CMK (cell line): Measurements from ENCODE around the gene DOK1.

Experiments used
- DNase-seq: peaks from one replicate; pipeline ENCODE4 v3.0.0-alpha.2; 2010; ENCODE audit warnings: low read depth

Gene DOK1

DNA sequence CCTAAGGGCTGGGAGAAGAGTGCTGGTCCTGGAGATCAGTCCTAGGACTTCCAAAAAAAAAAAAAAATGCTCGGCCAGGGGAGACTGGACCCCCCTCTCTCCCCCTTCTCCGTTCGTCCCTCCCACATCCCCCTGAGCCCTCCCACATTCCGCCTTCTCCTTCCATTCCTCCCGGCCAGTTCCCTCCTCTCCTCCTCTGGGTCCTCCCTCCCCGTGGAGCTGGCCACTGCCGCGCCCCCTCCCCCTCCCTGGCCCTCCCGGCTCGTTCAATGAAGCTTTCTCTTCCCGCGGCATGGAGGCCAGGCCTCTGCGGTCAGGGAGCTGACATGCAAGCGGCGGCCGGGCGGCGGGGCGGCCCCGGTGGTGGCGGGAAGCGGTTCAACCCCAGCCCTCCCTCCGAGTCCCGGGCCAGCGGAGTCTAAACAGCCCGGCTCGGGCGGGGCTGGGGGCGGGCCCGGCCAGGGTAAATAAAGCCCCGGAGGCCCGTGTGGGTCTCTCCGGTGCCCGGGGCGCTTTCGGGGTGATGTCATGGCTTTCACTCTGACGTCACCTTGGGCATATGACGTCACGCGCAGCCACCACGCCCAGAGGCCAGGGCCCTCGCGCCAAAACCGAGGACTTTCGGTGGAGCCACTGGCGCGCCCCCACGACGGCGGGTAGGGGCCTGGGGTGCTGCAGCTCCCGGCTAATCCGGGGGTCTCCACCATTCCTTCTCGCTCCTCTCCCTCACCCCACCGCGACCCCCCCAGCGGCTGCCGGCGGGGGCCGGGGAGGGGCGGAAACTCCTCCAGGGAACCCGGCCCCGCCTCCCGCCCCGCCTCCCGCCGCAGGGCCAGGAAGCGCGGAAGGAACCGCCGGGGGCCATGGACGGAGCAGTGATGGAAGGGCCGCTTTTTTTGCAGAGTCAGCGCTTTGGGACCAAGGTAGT, at the start of gene DOK1, which contains the start of gene LOXL3:
DOK1 (plus strand) TSS at position 829 of the 928 bp plus-strand sequence; CDS start at position 864, 35 bp downstream.
LOXL3 (minus strand) TSS at position 51 of the 928 bp plus-strand sequence. CDS start 1,308 bp downstream, outside the sequence.
- DNase-seq: peak; percentile 76

DNA sequence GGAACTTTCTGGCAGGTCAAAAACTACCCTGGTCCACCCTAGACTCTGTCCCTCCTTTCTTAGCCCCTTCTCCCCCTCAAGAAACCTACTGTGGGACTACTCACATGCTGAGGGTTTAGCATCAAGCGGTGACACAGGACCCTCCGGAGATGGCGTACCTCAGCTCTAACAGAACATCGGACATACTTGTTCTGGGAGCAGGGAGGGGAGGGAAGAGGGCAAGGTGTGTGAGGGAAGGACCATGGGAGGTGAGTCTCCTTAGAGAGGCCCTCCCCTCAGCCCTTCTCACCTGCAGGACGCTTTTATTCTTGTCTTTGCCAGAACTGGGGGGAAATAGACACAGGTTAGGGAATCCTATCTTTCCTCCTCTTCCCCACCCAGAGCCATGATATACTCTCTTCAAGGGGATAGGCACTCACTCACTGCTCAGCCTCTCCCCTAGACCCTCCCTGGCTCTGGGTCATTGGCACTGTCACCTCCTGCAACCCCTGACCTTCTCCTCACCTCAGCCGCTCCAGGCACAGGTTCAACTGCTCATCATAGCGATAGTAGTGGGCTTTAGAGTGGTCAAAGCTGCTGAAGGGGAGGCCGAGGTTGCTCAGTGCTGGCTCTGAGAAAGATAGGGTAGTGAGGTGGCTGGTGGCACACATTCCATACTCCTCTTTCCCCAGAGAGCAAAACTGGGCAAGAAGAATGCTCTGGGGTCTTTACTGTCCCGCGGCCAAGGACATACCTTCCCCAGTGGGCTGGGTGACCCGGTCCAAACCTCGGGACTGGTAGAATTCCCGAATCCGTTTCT, 48.9 kb upstream of the DOK1 start:
- DNase-seq: no peak

DNA sequence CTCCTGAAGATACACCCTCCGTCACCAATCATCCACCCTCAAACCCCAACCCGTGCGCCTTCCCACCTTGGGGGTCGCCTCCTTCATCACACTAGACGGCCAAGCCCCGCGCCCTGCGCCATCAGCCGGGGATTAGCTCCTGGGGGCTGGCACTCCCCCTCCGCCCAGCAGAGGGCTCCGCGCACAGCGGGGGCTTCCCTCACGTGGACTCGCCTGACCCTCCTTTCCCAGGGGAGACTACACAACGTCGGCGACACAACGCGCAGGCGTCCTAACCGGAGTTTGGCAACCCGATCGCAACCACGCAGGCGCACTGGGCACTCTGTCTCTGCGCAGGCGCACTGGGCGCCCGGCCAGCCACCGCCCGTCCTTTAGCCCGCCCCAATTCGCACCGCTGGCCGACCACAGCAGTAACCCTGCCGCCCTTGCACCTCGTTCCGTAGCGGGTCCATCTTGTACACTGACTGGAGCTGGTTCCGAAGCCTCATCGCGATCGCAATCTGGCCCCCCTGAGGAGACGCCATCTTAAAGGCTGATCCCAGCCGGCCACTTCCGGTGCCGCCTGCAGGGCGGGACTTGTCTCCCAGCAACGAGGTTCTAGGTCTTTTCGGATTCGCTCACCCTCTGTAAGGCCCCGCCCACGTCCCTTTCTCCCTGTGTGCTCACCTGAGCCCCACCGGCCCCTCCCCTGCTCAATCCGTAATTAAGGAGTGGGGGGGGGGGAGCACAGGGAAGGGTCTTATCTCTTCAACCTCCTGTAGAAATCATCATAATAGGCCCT, 47.2 kb upstream of the DOK1 start, which contains the start of gene PCGF1:
PCGF1 (minus strand) TSS at position 551 of the 781 bp plus-strand sequence; CDS start at position 524, 27 bp downstream.
- DNase-seq: peak; percentile 96

DNA sequence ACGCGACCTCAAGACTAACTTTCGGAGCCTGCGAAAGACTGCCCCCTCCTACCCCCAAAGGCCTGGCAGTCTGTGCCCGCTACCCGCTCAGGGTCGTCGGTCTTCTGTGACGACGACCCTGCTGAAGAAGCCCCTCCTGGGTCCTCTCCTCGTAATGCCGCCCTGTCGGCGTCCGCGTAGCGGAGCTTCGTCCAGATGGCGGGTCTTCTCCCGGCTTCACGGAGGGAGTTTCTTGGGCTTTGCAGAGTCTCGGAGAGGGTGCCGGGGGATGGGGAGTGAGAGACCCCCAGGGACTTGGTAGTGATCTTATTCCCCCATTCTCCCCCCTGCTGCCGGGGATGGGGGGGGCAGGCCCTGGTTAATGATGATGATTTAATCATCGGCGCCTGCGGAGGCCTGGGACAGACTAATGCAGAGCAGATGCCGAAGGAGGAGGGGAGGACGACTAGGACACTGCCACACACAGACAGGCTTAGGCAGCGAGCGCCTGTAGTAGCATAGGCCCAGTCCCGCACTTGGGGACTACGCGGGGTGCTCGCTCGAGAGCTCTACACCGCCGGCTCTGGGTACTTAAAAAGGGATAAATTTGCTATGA, 46.5 kb upstream of the DOK1 start:
- DNase-seq: no peak

DNA sequence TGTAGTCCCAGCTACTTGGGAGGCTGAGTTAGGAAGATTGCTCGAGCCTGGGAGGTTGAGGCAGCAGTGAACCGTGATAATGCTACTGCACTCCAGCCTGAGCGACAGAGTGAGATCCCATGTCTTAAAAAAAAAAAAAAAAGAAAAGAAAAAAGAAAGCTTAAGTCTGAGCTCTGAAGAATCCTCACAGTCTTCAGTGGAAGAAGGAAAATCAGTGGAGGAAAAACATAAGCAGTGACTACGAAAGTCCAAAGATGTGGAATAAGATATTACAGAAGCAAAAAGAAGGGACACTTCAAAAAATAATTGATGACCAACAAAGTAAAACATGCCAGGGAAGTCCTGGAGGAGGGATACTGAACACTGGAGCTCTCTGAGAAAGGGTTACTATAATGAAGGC, 44.2 kb upstream of the DOK1 start:
- DNase-seq: no peak

DNA sequence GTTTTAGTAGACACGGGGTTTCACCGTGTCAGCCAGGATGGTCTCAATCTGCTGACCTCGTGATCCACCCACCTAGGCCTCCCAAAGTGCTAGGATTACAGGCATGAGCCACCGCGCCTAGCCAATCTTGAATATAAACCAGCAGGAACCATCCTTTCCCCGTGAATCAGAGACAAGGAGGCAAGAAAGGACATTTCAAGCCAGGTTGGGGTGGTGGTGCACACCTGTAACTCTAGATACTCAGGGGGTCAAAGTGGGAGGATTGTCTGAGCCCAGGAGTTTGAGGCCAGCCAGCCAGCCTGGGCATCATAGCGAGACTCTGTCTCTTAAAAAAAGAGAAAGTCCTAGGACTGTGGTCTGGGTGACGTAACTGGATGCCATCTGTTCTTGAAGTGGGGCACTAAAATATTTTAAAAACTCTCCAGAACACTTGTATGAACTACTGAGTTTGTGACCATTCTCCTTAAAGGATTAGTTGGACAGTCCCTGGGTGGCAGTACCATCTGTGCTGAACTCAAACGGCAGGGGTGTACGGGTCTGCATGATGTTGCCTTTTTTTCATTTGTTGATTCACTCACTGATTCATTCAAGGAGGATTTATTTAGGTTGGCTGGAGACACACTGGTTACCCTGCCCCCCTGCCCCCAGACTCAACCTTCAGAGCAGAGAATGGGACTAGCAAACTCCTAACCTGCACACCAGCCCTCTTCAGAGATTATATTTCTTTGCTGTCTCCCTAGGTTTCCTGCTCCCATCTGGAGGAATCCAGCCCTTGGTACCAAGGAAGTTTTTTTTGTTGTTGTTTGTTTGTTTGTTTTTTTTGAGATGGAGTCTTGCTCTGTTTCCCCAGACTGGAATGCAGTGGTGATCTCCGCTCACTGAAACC, 43.2 kb upstream of the DOK1 start:
- DNase-seq: no peak

DNA sequence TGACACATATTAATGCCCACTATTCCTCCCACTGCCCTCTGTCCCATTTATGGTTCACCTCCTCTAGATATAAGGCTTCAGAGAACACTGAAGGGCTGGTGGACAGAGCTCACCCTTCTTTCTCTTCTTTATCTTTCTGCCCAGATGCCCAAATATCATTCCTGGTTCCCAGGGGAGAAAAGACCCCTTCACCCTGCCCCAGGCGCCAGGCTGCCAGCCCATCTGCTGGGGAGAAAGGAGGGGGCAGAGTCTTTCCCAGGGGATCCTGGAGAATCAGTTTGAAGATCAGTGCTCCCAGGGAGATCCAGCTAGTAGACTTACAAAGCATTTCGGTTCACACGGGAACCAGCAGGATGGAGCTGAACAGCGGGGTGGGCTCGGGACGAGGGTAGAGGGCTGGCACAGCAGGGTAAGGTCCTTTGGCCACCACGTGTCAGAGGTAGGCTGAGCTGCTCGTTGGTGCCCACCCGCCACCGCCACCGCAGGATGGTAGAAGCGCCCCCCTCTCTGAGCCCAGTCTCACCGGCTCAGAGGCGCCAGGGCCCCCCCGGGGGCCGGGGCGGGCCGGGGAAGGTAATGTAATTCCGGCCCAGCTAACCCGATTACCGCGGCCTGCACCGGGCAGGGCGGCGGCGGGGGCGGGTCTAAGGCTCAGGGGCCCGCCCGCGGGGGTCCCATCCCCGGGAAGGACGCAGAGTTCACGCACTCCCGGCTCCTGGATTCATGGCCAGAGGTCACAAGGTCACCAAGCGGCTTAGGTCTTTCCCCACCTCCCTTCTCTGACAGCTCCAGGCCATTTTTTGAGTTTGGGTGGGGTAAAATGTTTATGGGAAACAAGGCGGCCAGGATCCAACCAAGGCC, 41.5 kb upstream of the DOK1 start:
- no peak for DNase-seq

DNA sequence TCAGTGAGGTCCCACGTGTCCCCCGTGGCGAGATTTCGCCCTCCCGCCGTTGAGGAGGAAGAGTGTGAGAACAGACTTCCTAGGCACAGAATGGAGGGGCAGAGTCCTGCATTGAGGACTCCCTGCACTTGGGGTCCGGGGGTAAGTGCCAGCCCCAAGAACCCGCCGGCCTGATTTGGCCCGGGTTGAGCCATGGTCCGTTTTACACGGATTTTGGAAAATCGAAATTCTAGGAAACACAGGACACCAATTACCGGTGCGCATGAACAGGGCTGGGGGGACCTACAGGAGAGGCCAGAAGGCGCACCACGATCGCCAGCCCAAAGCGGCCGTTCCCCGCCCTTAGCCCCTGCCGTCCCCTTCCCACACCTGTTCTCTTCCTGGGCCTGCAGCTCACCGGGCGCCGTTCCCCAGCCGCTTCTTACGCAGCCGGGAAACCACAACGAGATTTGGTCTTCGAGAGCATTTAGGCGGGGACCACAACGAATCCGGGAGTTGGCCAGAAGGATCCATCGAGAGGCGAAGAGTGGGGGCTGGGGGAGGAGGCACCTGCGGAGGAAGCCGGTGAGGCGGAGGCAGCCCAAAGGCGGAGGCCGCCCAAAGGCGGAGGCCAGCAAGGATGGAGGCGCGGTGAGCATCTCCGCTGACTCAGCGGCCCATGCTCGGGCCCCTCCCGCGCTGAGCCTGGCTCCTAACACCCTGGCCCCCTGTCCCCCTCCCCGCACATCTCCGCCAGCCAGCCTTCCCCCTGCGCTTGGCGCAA, 40.7 kb upstream of the DOK1 start:
- DNase-seq: no peak

DNA sequence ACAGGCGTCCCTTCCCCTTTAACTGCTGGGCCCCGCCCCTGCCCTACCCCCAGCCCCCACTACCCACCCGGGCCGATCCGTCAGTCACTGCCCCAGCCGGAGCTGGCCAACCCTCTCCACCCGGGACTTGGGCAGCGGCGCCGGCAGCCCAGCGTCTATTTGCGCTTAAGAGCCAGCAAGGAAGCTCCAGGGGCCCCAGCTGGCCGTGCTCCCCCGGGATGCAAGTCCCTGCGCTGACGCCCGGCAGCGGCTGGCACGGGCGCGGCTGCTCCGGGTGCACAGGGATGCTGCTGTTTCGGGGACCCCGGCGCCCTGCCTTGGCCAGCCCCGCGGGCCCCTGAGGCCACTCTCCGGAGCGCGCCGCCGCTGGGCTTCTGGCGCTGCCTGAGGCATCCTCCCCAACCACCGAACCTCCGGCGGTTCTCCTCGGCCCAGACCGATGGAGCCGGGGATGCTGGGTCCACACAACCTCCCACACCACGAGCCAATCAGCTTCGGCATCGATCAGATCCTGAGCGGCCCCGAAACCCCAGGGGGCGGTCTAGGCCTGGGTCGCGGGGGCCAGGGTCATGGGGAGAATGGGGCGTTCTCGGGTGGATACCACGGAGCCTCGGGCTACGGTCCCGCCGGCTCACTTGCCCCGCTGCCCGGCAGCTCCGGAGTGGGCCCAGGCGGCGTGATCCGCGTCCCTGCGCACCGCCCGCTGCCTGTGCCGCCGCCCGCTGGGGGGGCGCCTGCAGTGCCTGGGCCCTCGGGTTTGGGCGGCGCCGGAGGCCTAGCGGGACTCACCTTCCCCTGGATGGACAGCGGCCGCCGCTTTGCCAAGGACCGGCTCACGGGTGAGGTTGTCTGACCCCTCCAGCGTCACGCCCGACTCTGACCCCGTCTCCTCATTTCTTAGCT, 39.9 kb upstream of the DOK1 start, which contains the start of gene TLX2:
TLX2 (plus strand) TSS at position 83 of the 903 bp plus-strand sequence; CDS start at position 440, 357 bp downstream.
- no peak for DNase-seq

DNA sequence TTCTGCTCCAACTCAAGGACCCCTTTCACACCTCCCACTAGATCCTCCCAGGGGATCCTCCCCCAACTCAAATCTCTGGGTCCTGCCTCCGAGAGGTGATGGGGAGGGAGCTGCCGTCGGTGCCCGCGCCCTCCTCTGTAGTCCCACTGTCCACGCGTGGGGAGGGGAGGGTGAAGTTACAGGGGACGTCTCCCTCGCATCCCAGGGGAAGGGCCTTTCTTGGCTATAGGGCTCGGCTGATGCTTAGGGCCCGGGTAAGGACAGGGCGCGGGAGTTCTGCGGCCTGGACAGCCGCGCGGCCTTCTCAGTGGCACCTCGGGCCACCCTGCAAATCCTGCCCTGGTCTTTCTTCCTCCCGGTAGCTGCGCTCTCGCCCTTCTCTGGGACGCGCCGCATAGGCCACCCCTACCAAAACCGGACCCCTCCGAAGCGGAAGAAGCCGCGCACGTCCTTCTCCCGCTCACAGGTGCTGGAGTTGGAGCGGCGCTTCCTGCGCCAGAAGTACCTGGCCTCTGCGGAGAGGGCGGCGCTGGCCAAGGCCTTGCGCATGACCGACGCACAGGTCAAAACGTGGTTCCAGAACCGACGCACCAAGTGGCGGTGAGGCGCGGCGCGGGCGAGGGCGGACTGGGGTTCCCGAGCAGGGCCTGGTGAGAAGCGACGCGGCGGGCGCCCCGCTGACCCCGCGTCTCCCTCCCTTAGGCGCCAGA, 39.1 kb upstream of the DOK1 start:
- no peak for DNase-seq

DNA sequence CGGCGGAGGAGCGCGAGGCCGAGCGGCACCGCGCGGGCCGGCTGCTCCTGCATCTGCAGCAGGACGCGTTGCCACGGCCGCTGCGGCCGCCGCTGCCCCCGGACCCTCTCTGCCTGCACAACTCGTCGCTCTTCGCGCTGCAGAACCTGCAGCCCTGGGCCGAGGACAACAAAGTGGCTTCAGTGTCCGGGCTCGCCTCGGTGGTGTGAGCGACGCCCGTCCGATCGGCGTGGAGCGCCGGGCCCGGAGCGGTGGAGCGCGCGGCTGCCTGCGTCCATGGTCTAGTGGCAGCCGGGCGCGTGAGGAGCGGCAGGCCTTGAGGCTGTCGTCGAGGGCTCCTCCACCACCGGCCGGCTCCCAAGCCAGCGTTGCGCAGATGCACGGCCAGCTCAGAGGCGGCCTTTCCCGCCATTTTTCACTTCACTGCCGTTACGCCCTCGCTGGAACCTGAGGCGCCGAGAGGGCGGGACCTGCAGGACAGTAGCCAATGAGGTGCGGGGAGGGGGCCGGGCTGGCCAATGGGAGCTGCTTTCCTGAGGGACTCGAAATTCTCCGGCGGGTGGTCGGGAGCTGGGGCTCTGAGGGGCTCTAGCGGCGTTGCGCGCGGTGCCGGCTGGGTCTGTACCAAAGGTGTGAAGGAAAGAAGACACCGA, 38.4 kb upstream of the DOK1 start:
- no peak for DNase-seq

DNA sequence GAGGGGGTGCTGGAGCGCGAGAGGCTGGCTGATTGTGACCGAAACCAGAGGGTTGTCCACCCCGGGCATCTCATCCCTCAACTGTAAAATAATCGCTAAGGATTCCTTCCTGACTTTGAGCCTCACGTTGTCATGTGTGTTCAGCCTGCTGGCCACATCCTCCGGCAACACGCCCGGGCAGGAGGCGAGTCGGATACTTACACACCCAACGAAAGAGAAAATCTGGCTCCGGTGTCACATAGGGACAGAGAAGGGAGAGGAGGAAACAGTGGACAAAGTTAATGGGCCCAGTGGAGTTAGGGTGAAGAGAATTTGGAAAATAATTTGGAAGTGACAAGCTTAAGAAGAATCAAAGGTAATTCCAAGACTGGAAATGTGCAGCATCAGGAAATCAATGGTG, 37.9 kb upstream of the DOK1 start:
- DNase-seq: no peak

DNA sequence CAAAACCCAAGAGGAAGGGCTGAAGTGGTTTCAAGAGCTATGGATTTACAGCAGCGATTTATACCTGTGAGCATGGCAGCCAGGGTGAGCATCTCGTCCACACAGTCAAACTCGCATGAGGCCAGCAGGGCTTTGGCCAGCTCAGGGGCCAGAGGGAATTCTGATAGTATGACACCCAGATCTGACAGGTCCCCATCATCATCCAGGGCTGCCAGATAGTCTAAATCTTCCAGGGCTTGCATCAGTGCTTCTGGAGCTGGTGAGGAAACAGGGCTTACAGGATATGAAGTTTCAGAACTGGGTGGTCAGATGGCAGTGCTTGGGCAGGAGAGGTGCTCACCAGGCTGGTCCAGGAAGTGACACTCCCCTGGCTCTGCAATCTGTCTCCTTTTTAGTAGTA, 32.0 kb upstream of the DOK1 start:
- DNase-seq: no peak

DNA sequence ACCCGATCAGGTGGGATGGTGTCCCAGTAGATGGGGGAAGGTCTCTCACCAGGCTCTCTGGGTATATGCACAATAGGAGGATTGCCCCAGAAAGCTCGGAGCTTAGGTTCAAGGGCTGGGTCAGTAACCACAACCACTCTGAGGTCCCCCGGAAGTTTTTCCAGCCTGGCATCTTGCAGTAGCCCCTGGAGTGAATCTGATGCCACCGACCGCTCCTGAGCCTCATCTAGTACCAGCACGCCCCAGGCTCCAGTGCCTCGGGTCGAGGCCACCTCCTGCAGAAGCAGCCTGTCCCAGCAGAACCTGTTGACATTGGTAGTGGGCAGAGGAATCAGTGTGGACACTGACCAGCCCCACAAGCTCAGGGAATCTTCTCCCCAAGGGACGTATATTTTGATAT, 30.5 kb upstream of the DOK1 start:
- DNase-seq: no peak

DNA sequence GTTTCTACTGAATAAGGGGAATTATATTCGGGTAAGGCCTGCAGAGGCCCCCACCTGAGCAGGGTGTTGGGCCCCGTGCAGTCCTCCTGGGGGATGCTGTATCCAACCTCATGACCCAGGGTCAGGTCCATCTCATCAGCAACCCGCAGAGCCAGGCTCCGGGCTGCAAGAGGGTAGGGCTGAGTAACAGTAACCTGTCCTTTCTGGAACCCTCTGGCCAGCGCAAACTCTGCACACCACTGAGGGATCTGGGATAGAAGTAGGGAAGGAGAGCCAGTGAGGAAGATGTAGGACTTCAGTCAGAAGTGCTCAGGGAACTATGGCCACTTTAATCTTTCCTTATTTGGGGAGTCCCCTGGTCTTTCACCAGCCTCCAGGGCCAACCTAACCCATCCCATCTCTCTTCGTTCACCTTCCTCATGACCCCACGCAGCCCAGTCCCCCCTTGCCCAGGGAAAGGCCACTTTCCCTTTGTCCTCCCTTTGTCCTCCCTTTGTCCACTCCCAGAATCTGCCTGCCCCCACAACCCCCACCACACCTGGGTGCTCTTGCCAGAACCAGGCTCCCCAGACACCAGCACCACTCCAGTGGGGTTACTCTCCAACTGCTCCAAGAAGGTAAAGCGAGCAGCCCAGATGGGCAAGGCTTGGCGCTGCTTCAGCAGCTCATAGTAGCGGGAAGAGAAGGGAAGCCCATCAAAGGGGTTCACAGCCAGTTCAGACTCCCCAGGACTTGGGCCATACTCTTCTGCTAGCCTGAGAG, 29.4 kb upstream of the DOK1 start:
- DNase-seq: no peak
